Thoracic aorta (tissue), 2 donors: ENCODE data around the gene MFNG. TPM values are rescaled to one million over a fixed set of nuclear protein-coding genes. Genes with fewer than 3 reads are reported as not detected.
"Not testable (repeated sequence)": the region's sequence is repeated elsewhere in the genome, so short reads cannot be mapped to it uniquely, and the experiment has no call there.

Source experiments
- ATAC-seq: fragments of 150-250 bp; one replicate; pipeline ENCODE4 v1.8.0; 2017; ENCODE audit warnings: low read depth; ENCODE audit not compliant: insufficient number of reproducible peaks, low FRiP score
- DNase-seq: peaks from one replicate; pipeline ENCODE4 v3.0.0-alpha.2; 2020; ENCODE audit warnings: low spot score
- H3K27ac ChIP-seq, 2 donors: fragments of 200-600 bp; sonication (generic); 1 replicate in 1 of 2; 2 replicates in 1 of 2; pipeline ENCODE4 v1.5.1; 2016; ENCODE audit warnings: mild to moderate bottlenecking in 2 of 2, moderate library complexity in 2 of 2
- H3K27me3 ChIP-seq: fragments of 200-600 bp; sonication (generic); replicated peaks from 2 replicates; pipeline ENCODE4 v1.6.0; 2016; ENCODE audit warnings: mild to moderate bottlenecking; ENCODE audit not compliant: insufficient read depth
- H3K36me3 ChIP-seq: fragments of 200-600 bp; sonication (generic); one replicate; pipeline ENCODE4 v1.5.1; 2016
- H3K4me1 ChIP-seq, 2 donors: fragments of 200-600 bp; sonication (generic); 1 replicate in 1 of 2; 2 replicates in 1 of 2; pipeline versions ENCODE4 v1.5.1 to v1.6.0; 2016; ENCODE audit warnings: low read depth in 2 of 2, mild to moderate bottlenecking in 1 of 2; ENCODE audit not compliant: control insufficient read depth in 1 of 2
- H3K4me3 ChIP-seq: fragments of 200-600 bp; sonication (generic); 2 replicates; pipeline ENCODE4 v1.5.1; 2016; ENCODE audit warnings: mild to moderate bottlenecking
- H3K9me3 ChIP-seq: fragments of 200-600 bp; sonication (generic); 2 replicates; pipeline ENCODE4 v1.5.1; 2016
- total RNA-seq, 2 donors: library from RNA; depleted of rRNA; stranded (reverse); fragments of >200 nt; gene quantifications; one replicate each; pipeline versions ENCODE4 v1.1.0 to v1.2.3, GENCODE V29; 2016
- TF ChIP-seq, protein P1 (sequence below): fragments of 200-600 bp; sonication (generic); IDR thresholded peaks from one replicate; pipeline ENCODE4 v1.5.1; 2019; ENCODE audit warnings: antibody characterized with exemption

MFNG gene, protein sequence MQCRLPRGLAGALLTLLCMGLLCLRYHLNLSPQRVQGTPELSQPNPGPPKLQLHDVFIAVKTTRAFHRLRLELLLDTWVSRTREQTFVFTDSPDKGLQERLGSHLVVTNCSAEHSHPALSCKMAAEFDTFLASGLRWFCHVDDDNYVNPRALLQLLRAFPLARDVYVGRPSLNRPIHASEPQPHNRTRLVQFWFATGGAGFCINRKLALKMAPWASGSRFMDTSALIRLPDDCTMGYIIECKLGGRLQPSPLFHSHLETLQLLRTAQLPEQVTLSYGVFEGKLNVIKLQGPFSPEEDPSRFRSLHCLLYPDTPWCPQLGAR
- total RNA-seq: 10 to 100 TPM; 18.1 to 25.5 TPM

DNA sequence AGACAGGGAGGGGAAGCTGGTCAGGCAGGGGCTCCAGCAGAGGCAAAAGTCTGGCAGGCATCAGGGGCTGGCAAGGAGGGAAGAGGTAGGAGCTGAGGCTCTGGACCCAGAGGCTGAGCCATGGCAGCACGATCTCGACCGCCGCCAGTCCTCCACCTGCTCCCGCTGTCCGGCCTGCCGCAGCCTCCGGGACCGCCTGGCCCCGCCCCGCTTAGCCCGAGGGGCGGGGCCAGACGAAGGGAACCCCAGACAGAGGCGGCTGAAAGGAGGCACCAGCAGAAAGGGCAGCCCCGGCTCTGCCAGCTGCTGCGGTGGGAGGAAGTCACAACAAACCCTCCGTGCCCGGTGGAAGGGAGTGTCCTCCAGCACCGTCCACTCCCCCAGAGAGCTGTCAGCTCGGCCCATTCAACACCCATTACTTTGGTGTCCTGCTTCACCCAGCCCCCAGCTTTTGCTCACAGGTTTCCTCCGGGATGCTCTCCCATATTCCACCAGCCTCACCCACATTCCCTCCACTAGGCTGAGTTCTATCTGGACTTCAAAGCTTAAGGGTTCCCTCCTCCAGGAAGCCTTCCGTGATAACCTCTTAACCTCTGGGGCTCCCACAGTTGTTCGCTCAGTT is at the start of gene MFNG:
Gene MFNG, minus strand, starts transcription at position 161 of the 622 bp plus-strand sequence. CDS start 207 bp downstream, outside the sequence.
- Histone ChIP-seq H3K27me3 (no peaks in the 10 kb centered on the region), H3K4me3 (peak within 1 kb of the TSS; percentile 63), H3K27ac (peak within 1 kb of the TSS in 1 of 2 donors; percentile 4), H3K36me3 (no peaks in the 10 kb centered on the region), H3K9me3 (no peaks in the 10 kb centered on the region), H3K4me1 (peaks cover 8 to 23% of the 10 kb centered on the region in 2 donors)
- TF ChIP-seq, protein P1, sequence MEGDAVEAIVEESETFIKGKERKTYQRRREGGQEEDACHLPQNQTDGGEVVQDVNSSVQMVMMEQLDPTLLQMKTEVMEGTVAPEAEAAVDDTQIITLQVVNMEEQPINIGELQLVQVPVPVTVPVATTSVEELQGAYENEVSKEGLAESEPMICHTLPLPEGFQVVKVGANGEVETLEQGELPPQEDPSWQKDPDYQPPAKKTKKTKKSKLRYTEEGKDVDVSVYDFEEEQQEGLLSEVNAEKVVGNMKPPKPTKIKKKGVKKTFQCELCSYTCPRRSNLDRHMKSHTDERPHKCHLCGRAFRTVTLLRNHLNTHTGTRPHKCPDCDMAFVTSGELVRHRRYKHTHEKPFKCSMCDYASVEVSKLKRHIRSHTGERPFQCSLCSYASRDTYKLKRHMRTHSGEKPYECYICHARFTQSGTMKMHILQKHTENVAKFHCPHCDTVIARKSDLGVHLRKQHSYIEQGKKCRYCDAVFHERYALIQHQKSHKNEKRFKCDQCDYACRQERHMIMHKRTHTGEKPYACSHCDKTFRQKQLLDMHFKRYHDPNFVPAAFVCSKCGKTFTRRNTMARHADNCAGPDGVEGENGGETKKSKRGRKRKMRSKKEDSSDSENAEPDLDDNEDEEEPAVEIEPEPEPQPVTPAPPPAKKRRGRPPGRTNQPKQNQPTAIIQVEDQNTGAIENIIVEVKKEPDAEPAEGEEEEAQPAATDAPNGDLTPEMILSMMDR: no peak
- DNase-seq (no peak), ATAC-seq (no peak)

DNA sequence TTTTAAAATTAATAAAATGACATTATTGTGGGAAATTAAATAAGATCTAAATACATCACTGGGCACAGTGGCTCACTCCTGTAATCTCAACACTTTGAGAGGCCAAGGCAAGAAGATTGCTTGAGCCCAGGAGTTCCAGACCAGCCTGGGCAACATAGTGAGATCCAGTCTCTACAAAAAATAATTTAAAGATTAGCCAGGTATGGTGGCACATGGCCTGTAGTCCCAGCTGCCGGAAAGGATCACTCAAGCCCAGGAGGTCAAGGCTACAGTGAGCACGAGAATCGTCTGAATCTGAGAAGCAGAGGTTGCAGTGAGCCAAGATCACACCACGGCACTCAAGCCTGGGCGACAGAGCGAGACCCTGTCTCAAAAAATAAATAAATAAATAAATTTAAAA is 49.0 kb upstream of the MFNG start:
- H3K27me3 ChIP-seq: no peaks in the 10 kb centered on the region
- no peak for ATAC-seq

DNA sequence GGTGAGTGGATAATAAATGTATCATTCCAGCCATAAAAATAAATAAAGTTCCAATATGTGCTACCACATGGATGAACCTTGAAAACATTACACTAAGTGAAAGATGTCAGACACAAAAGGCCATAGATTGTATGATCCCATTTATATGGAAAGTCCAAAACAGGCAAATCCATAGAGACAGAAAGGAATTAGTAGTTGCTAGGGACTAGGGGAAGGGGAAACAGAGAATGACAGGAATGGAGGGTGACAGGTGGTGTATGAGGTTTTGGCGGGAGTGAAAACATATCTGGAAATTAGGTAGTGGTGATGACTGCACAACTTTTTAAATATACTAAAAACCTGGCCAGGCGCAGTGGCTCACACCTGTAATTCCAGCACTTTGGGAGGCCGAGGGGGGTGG is 48.3 kb upstream of the MFNG start:
- no peak overlapping the region for H3K4me3 ChIP-seq
- TF ChIP-seq, protein P1: no peak
- H3K9me3 ChIP-seq: no peaks in the 10 kb centered on the region
- H3K27me3 ChIP-seq: no peaks in the 10 kb centered on the region
- H3K36me3 ChIP-seq: no peaks in the 10 kb centered on the region
- no peak for DNase-seq
- H3K4me1 ChIP-seq: peaks cover 3 to 5% of the 10 kb centered on the region in 2 donors
- no peak for ATAC-seq
- no peak overlapping the region for H3K27ac ChIP-seq

More for the DNA sequence above, 49.0 kb upstream of the MFNG start:
- Histone ChIP-seq H3K4me1 (peaks cover 3 to 5% of the 10 kb centered on the region in 2 donors), H3K27ac (no peak overlapping the region), H3K36me3 (no peaks in the 10 kb centered on the region), H3K9me3 (no peaks in the 10 kb centered on the region), H3K4me3 (no peak overlapping the region)
- no peak for DNase-seq
- TF ChIP-seq, protein P1: no peak

DNA sequence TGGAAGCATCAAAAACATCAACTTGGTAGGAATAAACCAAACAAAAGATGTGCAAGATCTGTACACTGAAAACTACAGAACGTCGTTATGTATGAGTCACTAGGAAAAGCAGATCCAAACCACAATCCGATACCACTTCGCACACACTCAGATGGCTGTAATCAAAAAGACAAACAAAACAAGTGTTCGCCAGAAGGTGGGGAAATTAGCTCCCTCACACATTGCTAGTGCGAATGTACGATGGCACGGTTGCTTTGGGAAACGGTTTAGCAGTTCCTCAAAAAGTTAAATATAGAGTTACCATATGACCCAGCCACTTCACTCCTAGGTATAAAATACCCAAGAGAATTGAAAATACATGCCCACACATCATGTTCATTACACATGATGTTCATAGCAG is 47.8 kb upstream of the MFNG start:
- Histone ChIP-seq H3K9me3 (no peaks in the 10 kb centered on the region), H3K4me3 (no peak overlapping the region), H3K4me1 (peaks cover under 1 to 5% of the 10 kb centered on the region in 2 donors), H3K27ac (no peak overlapping the region), H3K27me3 (no peaks in the 10 kb centered on the region), H3K36me3 (no peaks in the 10 kb centered on the region)
- no peak for DNase-seq
- ATAC-seq: no peak
- TF ChIP-seq, protein P1: no peak

DNA sequence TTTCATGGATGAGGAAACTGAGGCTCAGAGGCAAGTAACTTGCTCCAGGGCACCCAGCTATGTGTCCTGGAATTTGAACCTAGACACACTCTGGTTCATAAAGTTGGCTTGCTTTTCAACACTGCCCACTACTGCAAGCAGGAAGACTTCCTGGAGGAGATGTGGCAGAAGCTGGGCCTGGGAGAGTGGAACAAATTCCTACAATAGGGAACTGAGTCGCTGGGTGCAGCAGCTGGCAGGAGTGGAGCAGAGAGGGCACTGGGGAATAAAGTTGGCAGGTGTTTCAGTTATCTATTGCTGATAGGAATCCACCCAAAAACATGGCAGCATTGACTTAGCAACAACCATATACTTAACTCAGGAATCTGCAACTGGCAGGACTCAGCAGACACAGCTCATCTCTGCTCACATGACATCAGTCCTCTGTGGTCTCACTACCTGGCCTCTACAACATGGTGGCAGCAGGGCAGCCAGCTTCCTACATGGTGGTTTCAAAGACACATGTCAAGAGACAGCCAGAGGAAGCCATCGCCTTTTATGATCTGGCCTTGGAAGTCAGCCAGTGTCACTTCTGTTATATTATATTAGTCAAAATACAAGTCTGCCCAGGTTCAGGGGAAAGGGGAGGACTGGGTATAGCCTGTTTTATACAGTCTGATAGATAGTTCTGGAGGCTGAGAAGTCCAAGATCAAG is 43.6 kb upstream of the MFNG start:
- TF ChIP-seq, protein P1: no peak
- no peak for DNase-seq

DNA sequence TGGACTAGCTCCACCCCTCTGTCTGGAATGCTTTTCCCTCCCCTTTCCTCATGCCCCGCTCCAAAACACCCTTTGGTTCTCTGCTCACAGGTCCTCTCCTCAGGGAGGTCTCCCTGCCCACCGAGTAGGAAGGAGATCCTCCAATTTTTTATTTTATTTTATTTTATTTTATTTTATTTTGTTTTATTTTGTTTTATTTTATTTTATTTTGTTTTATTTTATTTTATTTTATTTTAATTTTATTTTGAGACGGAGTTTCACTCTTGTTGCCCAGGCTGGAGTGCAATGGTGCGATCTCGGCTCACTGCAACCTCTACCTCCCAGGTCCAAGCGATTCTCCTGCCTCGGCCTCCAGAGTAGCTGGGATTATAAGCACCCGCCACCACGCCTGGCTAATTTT is 41.8 kb upstream of the MFNG start:
- not testable (repeated sequence) for ATAC-seq, DNase-seq, H3K4me1 ChIP-seq, H3K27ac ChIP-seq, H3K4me3 ChIP-seq, H3K27me3 ChIP-seq, H3K9me3 ChIP-seq, H3K36me3 ChIP-seq

More for the DNA sequence above, 43.6 kb upstream of the MFNG start:
- H3K4me3 ChIP-seq: no peak overlapping the region
- H3K36me3 ChIP-seq: no peaks in the 10 kb centered on the region
- no peak overlapping the region for H3K27ac ChIP-seq
- peaks cover 0 to 3% of the 10 kb centered on the region in 2 donors for H3K4me1 ChIP-seq
- H3K9me3 ChIP-seq: no peaks in the 10 kb centered on the region
- ATAC-seq: no peak
- H3K27me3 ChIP-seq: no peaks in the 10 kb centered on the region

DNA sequence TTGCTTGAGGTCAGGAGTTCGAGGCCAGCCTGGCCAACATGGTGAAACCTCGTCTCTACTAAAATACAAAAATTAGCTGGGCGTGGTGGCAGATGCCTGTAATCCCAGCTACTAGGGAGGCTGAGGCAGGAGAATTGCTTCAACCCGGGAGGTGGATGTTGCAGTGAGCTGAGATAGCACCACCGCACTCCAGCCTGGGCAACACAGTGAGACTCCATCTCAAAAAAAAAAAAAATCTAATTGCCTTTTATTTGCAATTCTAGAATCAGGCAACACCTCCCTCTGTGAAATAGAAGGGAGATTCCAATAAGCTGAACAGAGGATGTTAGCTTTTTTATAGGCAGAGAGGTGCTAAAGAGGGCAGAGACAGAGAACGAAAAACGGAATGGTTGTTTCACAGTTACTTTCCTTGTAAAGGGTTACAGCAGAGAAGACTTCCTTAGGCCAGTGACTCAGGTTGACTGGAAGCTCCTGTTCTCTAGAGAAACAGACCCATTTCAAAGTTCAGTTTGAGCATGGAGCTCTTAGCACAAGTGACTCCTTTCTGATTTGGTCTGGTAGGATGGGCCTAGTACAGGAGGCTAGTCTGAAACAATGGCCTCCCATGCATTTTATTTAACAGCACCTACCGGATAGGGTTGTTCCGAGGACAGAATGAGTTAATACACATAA is 41.0 kb upstream of the MFNG start:
- not testable (repeated sequence) for H3K4me3 ChIP-seq, ATAC-seq

More for the DNA sequence above, 41.0 kb upstream of the MFNG start:
- H3K27ac ChIP-seq, H3K9me3 ChIP-seq, H3K27me3 ChIP-seq, DNase-seq, H3K4me1 ChIP-seq, H3K36me3 ChIP-seq: not testable (repeated sequence)
